A673 (cell line): Measurements from ENCODE around the gene GLRA2. TPM values are rescaled to one million over a fixed set of nuclear protein-coding genes. Genes with fewer than 3 reads are reported as not detected.
"Not testable (repeated sequence)": the region's sequence is repeated elsewhere in the genome, so short reads cannot be mapped to it uniquely, and the experiment has no call there.

ENCODE experiments used
- BruUV-seq: library from RNA; stranded (reverse); fragments of 400-500 nt; replicated peaks from 2 replicates; lab custom pipeline; 2021; lab: Mats Ljungman, UMichigan
- CTCF ChIA-PET: fragments of 300-600 bp; sonication (Branson Sonifier 250); formaldehyde crosslinking; loops from one replicate; lab custom pipeline; 2022; ENCODE audit warnings: antibody characterized with exemption; lab: Charles Lee
- POLR2A ChIA-PET: fragments of 300-600 bp; sonication (Branson Sonifier 250); formaldehyde crosslinking; loops from one replicate; lab custom pipeline; 2022; ENCODE audit warnings: antibody characterized with exemption; ENCODE audit not compliant: low non-redundant PET; lab: Charles Lee
- DNase-seq: peaks from one replicate; pipeline ENCODE4 v3.0.0-alpha.2; 2015; ENCODE audit warnings: low spot score
- H3K27ac ChIP-seq: fragments of 200-600 bp; sonication (generic); 2 replicates; pipeline ENCODE4 v1.5.1; 2016; ENCODE audit warnings: mixed run types, low read depth, mild to moderate bottlenecking, mixed read lengths, antibody characterized with exemption, low read length; ENCODE audit not compliant: poor library complexity, severe bottlenecking
- H3K27me3 ChIP-seq: fragments of 200-600 bp; sonication (generic); replicated peaks from 2 replicates; pipeline ENCODE4 v1.6.1; 2017; ENCODE audit warnings: mixed run types, low read depth, mild to moderate bottlenecking, mixed read lengths, antibody characterized with exemption, low read length; ENCODE audit not compliant: insufficient read depth, poor library complexity
- H3K36me3 ChIP-seq: fragments of 200-600 bp; sonication (generic); 2 replicates; pipeline ENCODE4 v1.6.1; 2016; ENCODE audit warnings: mixed run types, mild to moderate bottlenecking, mixed read lengths, antibody characterized with exemption, low read length; ENCODE audit not compliant: insufficient read depth, poor library complexity, severe bottlenecking
- H3K4me1 ChIP-seq: fragments of 200-600 bp; sonication (generic); 2 replicates; pipeline ENCODE4 v1.6.1; 2017; ENCODE audit warnings: mixed run types, mild to moderate bottlenecking, mixed read lengths, antibody characterized with exemption, low read length; ENCODE audit not compliant: insufficient read depth, poor library complexity, severe bottlenecking
- H3K4me3 ChIP-seq: fragments of 200-600 bp; sonication (generic); 2 replicates; pipeline ENCODE4 v1.5.1; 2016; ENCODE audit warnings: low read depth, mixed run types, mild to moderate bottlenecking, mixed read lengths, low read length; ENCODE audit not compliant: poor library complexity, severe bottlenecking
- H3K9me3 ChIP-seq: fragments of 200-600 bp; sonication (generic); 2 replicates; pipeline ENCODE4 v1.6.1; 2016; ENCODE audit warnings: mixed run types, low read depth, mild to moderate bottlenecking, mixed read lengths, antibody characterized with exemption, low read length; ENCODE audit not compliant: poor library complexity, severe bottlenecking
- CTCF ChIP-seq: fragments of 300-800, 200-600 bp; sonication (generic); conservative IDR thresholded peaks from 2 replicates; pipeline ENCODE4 v1.5.1; 2017; ENCODE audit warnings: low read depth, mild to moderate bottlenecking, antibody characterized with exemption, low read length, moderate library complexity, mixed read lengths
- EZH2 ChIP-seq: fragments of 200-600 bp; sonication (generic); IDR thresholded peaks from 2 replicates; pipeline ENCODE4 v1.6.1; 2017; ENCODE audit warnings: borderline replicate concordance, low read depth, mild to moderate bottlenecking, mixed read lengths, antibody characterized with exemption, low read length; ENCODE audit not compliant: poor library complexity, severe bottlenecking
- intact Hi-C: fragments of 100-400 bp; cut with micrococcal nuclease; formaldehyde crosslinking; loops from one replicate; pipeline ENCODE4 v1.10.0; 2022; ENCODE audit not compliant: unreplicated experiment
- total RNA-seq: library from RNA; stranded (reverse); gene quantifications from 2 replicates; pipeline ENCODE4 v1.2.3, GENCODE V29; 2021

The GLRA2 gene
- total RNA-seq, 1 experiment from 2014 or later: not detected

DNA sequence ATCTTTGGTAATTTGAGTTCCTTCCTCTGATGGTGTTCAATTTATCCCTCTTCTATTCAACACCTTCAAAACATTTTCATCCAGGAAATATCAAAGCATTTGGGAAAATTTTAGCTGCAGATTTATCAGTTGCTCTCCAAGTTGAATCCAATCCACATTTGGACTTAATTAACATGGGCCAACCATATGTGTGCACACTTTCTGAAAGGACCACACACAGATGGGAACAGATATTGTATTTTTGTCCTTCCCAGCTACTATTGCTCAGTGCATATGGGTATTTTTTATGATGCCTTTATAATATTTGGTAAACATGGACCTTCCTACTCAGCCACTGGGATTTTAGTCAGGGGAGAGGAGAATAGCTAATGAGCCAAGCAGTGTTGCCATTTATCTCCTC, 65.2 kb downstream of the GLRA2 start:
- no TSS peak for BruUV-seq
- DNase-seq: no peak
- H3K36me3 ChIP-seq: no peaks in the 10 kb centered on the region
- ChIA-PET POLR2A (no interaction called here), CTCF (no interaction called here)
- intact Hi-C loops: no loop called here
- H3K4me1 ChIP-seq: no peaks in the 10 kb centered on the region
- TF ChIP-seq EZH2 (no peak), CTCF (no peak)
- no peak overlapping the region for H3K4me3 ChIP-seq
- H3K27ac ChIP-seq: no peak overlapping the region
- no peaks in the 10 kb centered on the region for H3K27me3 ChIP-seq
- H3K9me3 ChIP-seq: no peaks in the 10 kb centered on the region

- CTCF ChIA-PET: no interaction called here
These were observed 69.0 kb downstream of the GLRA2 start for GRCh38 chrX:14598330-14598729.

DNA sequence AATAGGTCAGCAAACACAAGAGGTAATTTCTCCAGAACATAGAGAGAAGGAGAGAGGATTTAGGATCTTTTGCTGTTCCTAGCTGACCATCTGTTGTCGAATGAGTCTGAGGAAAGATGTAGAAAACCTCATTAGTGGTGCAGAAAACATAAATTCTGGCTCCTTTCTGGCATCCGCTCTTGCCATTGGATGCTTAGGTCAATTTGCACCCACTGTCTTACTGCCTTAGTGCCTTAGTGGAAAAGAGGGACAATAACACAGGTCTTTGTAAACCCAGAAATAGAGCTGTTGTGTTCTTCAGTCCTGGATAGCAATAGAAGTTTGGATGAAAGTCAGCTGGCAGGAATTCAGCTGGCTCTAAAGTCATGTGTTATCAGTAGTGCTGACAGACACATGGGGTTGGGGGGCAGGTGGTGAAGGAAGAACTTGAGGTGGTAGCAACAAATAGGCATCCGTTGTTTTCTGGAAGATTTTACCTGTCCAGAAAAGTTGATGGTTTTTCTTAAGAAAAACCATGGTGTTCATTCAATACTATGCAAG, 78.2 kb downstream of the GLRA2 start:
- Histone ChIP-seq H3K4me1 (no peaks in the 10 kb centered on the region), H3K27ac (no peak overlapping the region), H3K9me3 (no peaks in the 10 kb centered on the region), H3K4me3 (no peak overlapping the region), H3K36me3 (no peaks in the 10 kb centered on the region), H3K27me3 (no peaks in the 10 kb centered on the region)
- no peak for DNase-seq
- TF ChIP-seq EZH2 (no peak), CTCF (no peak)
- POLR2A ChIA-PET: no interaction called here
- no TSS peak for BruUV-seq
- intact Hi-C loops: no loop called here
- CTCF ChIA-PET: no interaction called here

More at GRCh38 chrX:14598330-14598729, 69.0 kb downstream of the GLRA2 start:
- no TSS peak for BruUV-seq
- H3K27ac ChIP-seq: no peak overlapping the region
- POLR2A ChIA-PET: no interaction called here
- H3K27me3 ChIP-seq: no peaks in the 10 kb centered on the region
- DNase-seq: no peak
- H3K4me1 ChIP-seq: no peaks in the 10 kb centered on the region
- no peaks in the 10 kb centered on the region for H3K36me3 ChIP-seq
- no peak for TF ChIP-seq CTCF
- TF ChIP-seq EZH2: no peak
- intact Hi-C loops: no loop called here
- no peaks in the 10 kb centered on the region for H3K9me3 ChIP-seq
- no peak overlapping the region for H3K4me3 ChIP-seq

DNA sequence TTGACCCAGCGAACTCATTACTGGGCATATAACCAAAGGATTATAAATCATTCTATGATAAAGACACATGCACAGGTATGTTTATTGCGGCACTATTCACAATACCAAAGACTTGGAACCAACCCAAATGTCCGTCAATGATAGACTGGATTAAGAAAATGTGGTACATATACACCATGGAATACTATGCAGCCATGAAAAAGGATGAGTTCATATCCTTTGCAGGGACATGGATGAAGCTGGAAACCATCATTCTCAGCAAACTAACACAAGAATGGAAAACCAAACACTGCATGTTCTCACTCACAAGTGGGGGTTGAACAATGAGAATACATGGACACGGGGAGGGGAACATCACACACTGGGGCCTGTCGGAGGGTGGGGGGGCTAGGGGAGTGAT, 83.1 kb downstream of the GLRA2 start:
- H3K4me1 ChIP-seq, CTCF ChIA-PET, H3K27ac ChIP-seq, DNase-seq, POLR2A ChIA-PET, H3K27me3 ChIP-seq, H3K4me3 ChIP-seq, BruUV-seq, H3K36me3 ChIP-seq, H3K9me3 ChIP-seq, intact Hi-C loops: not testable (repeated sequence)
